Fibroblast of skin of scalp (primary cell): ENCODE measurements around the gene COL19A1.
"Not testable (repeated sequence)": the region's sequence is repeated elsewhere in the genome, so short reads cannot be mapped to it uniquely, and the experiment has no call there.

Experiments used
- DNase-seq: peaks from one replicate; pipeline ENCODE4 v3.0.0-alpha.2; 2013

The COL19A1 gene

GRCh38 chr6:69866770-69867638, 648 bp downstream of the COL19A1 start:
- DNase-seq, result peak; percentile 54

- DNase-seq, result no peak
Measured at GRCh38 chr6:69867639-69867976, 1.3 kb downstream of the COL19A1 start.

GRCh38 chr6:69868252-69868804, 2.0 kb downstream of the COL19A1 start:
- DNase-seq, result no peak

GRCh38 chr6:69868961-69869360, 2.6 kb downstream of the COL19A1 start:
- DNase-seq, result no peak

- DNase-seq, result no peak
Measured at GRCh38 chr6:69871107-69871506, 4.8 kb downstream of the COL19A1 start.

GRCh38 chr6:69873291-69873690, 6.9 kb downstream of the COL19A1 start:
- DNase-seq, result no peak

GRCh38 chr6:69875715-69876114, 9.4 kb downstream of the COL19A1 start:
- DNase-seq, result no peak

GRCh38 chr6:69878795-69879194, 12.4 kb downstream of the COL19A1 start:
- DNase-seq, result no peak

- no peak for DNase-seq
Measured at GRCh38 chr6:69880601-69881000, 14.2 kb downstream of the COL19A1 start.

GRCh38 chr6:69881322-69882151, 15.2 kb downstream of the COL19A1 start:
- no peak for DNase-seq

- no peak for DNase-seq
Measured at GRCh38 chr6:69883551-69883950, 17.2 kb downstream of the COL19A1 start.

GRCh38 chr6:69884231-69884630, 17.9 kb downstream of the COL19A1 start:
- no peak for DNase-seq

- DNase-seq, result peak; percentile 26
Measured at GRCh38 chr6:69887026-69887425, 20.7 kb downstream of the COL19A1 start.

- DNase-seq, result no peak
Measured at GRCh38 chr6:69887714-69888345, 21.5 kb downstream of the COL19A1 start.

- DNase-seq, result no peak
Measured at GRCh38 chr6:69888482-69889233, 22.3 kb downstream of the COL19A1 start.

- DNase-seq, result not testable (repeated sequence)
Measured at GRCh38 chr6:69889234-69889974, 23.0 kb downstream of the COL19A1 start.

GRCh38 chr6:69892561-69892960, 26.2 kb downstream of the COL19A1 start:
- not testable (repeated sequence) for DNase-seq

- not testable (repeated sequence) for DNase-seq
Measured at GRCh38 chr6:69893266-69893665, 26.9 kb downstream of the COL19A1 start.

GRCh38 chr6:69894578-69895347, 28.4 kb downstream of the COL19A1 start:
- peak; percentile 77 for DNase-seq

GRCh38 chr6:69895396-69895795, 29.0 kb downstream of the COL19A1 start:
- DNase-seq, result no peak

- no peak for DNase-seq
Measured at GRCh38 chr6:69900869-69901268, 34.5 kb downstream of the COL19A1 start.
